Trophoblast cell (in vitro differentiated cells and primary cell): ENCODE results near the gene ZBTB6.
"Not testable (repeated sequence)": the region's sequence is repeated elsewhere in the genome, so short reads cannot be mapped to it uniquely, and the experiment has no call there.

Experiments used
- DNase-seq, 2 donors: peaks; one replicate each; pipeline ENCODE4 v3.0.0-alpha.2; 2016
- H2AFZ ChIP-seq: 2 replicates; pipeline ENCODE4 v1.6.1; 2013; ENCODE audit warnings: low read length, moderate library complexity, mild to moderate bottlenecking; ENCODE audit not compliant: insufficient read depth, poor library complexity
- H2AK5ac ChIP-seq: 2 replicates; pipeline ENCODE4 v1.6.1; 2013; ENCODE audit warnings: mild to moderate bottlenecking, low read length
- H2BK120ac ChIP-seq: 2 replicates; pipeline ENCODE4 v1.6.1; 2013; ENCODE audit warnings: low read length, mild to moderate bottlenecking, moderate library complexity; ENCODE audit not compliant: insufficient read depth, poor library complexity
- H2BK12ac ChIP-seq: 2 replicates; pipeline ENCODE4 v1.6.1; 2013; ENCODE audit warnings: mild to moderate bottlenecking, low read length, moderate library complexity
- H2BK5ac ChIP-seq: 2 replicates; pipeline ENCODE4 v1.6.1; 2013; ENCODE audit warnings: low read length, low read depth, moderate library complexity, mild to moderate bottlenecking; ENCODE audit not compliant: poor library complexity
- H3K14ac ChIP-seq: 2 replicates; pipeline ENCODE4 v1.6.1; 2013; ENCODE audit warnings: mild to moderate bottlenecking, low read length
- H3K18ac ChIP-seq: 2 replicates; pipeline ENCODE4 v1.6.1; 2013; ENCODE audit warnings: mild to moderate bottlenecking, low read length
- H3K23ac ChIP-seq: 2 replicates; pipeline ENCODE4 v1.6.1; 2013; ENCODE audit warnings: low read length
- H3K27ac ChIP-seq: 2 replicates; pipeline ENCODE4 v1.5.1; 2013; ENCODE audit warnings: low read depth, mild to moderate bottlenecking, inconsistent platforms, low read length, moderate library complexity
- H3K27me3 ChIP-seq: 2 replicates; pipeline ENCODE4 v1.6.1; 2013; ENCODE audit warnings: inconsistent platforms, mild to moderate bottlenecking, low read length, moderate library complexity; ENCODE audit not compliant: insufficient read depth
- H3K36me3 ChIP-seq, 2 experiments: 1 replicate in 1 of 2; 2 replicates in 1 of 2; pipeline ENCODE4 v1.6.1; 2013; ENCODE audit warnings: low read length in 2 of 2, mild to moderate bottlenecking in 2 of 2, moderate library complexity in 1 of 2; ENCODE audit not compliant: insufficient read depth in 2 of 2, control insufficient read depth in 1 of 2
- H3K4ac ChIP-seq: 2 replicates; pipeline ENCODE4 v1.6.1; 2013; ENCODE audit warnings: low read depth, mild to moderate bottlenecking, low read length, moderate library complexity
- H3K4me1 ChIP-seq, 2 experiments: 1 replicate in 1 of 2; 2 replicates in 1 of 2; pipeline ENCODE4 v1.6.1; 2013; ENCODE audit warnings: low read length in 2 of 2, mild to moderate bottlenecking in 2 of 2, moderate library complexity in 1 of 2; ENCODE audit not compliant: insufficient read depth in 2 of 2, control insufficient read depth in 1 of 2
- H3K4me2 ChIP-seq: 2 replicates; pipeline ENCODE4 v1.6.1; 2013; ENCODE audit warnings: inconsistent platforms, mild to moderate bottlenecking, low read length, moderate library complexity
- H3K4me3 ChIP-seq: 2 replicates; pipeline ENCODE4 v1.5.1; 2013; ENCODE audit warnings: mild to moderate bottlenecking, low read depth, low read length, inconsistent platforms
- H3K79me1 ChIP-seq: one replicate; pipeline ENCODE4 v1.6.1; 2013; ENCODE audit warnings: low read length
- H3K79me2 ChIP-seq: 2 replicates; pipeline ENCODE4 v1.6.1; 2013; ENCODE audit warnings: low read length, mild to moderate bottlenecking; ENCODE audit not compliant: control insufficient read depth, insufficient read depth, poor library complexity
- H3K9ac ChIP-seq: 2 replicates; pipeline ENCODE4 v1.6.1; 2013; ENCODE audit warnings: mild to moderate bottlenecking, low read length
- H3K9me3 ChIP-seq: 2 replicates; pipeline ENCODE4 v1.6.1; 2013; ENCODE audit warnings: low read depth, mild to moderate bottlenecking, control low read depth, inconsistent platforms, low read length; ENCODE audit not compliant: insufficient read depth
- H4K12ac ChIP-seq: 2 replicates; pipeline ENCODE4 v1.6.1; 2013; ENCODE audit warnings: low read depth, mild to moderate bottlenecking, low read length, moderate library complexity
- H4K8ac ChIP-seq: 2 replicates; pipeline ENCODE4 v1.6.1; 2013; ENCODE audit warnings: low read depth, mild to moderate bottlenecking, low read length, moderate library complexity
- H4K91ac ChIP-seq: one replicate; pipeline ENCODE4 v1.6.1; 2013; ENCODE audit warnings: low read depth, mild to moderate bottlenecking, low read length, moderate library complexity
- WGBS: extraction: QIAGEN DNeasy Blood & Tissue Kit; methylation state at CpG from one replicate; pipeline ENCODE4 v1.1.7; 2013; ENCODE audit warnings: missing lambda C conversion rate; ENCODE audit not compliant: insufficient read length, insufficient coverage; ENCODE audit errors: extremely low coverage; 5-methylcytosine and 5-hydroxymethylcytosine counted together

ZBTB6 gene

GRCh38 chr9:122922713-122923112, 9.6 kb upstream of the ZBTB6 start:
- Histone ChIP-seq H2BK5ac (no peak overlapping the region), H4K91ac (no peak overlapping the region), H3K27ac (no peak overlapping the region), H4K8ac (no peak overlapping the region), H3K79me1 (no peaks in the 10 kb centered on the region), H3K18ac (no peak overlapping the region), H3K9ac (no peak overlapping the region), H2AK5ac (no peak overlapping the region), H3K36me3 (peaks cover 8 to 13% of the 10 kb centered on the region in 2 experiments), H3K27me3 (no peaks in the 10 kb centered on the region), H3K79me2 (no peaks in the 10 kb centered on the region), H2BK120ac (no peak overlapping the region), H3K23ac (no peak overlapping the region), H3K9me3 (no peaks in the 10 kb centered on the region), H3K4me1 (no peaks in the 10 kb centered on the region), H2BK12ac (no peak overlapping the region), H3K4ac (no peak overlapping the region), H2AFZ (no peak overlapping the region), H3K4me3 (no peak overlapping the region), H3K14ac (no peak overlapping the region), H4K12ac (no peak overlapping the region), H3K4me2 (no peak overlapping the region)
- no CpG with 5 or more reads among the region's 8 CpGs for WGBS
- DNase-seq, result no peak

DNA sequence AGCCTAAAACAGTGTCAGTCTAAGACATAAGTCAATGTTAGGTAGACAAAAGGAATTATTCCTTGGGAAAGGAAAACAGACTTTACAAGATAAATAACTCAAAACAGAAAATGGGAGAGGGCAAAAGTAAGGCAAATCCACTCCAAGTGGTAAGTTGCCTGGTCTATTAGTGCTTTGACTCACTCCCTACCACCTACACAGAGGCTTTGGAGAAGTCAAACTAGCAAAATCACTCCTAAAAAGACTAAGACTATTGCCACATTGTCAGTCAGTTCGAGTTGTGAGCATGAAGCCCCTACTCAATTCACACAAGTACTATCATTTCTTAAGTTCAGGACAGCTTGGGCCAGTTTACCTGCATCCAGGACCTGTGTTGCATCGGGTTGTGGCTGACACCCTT, 5.2 kb upstream of the ZBTB6 start:
- Histone ChIP-seq H2BK120ac (no peak overlapping the region), H3K4me3 (no peak overlapping the region), H2AK5ac (no peak overlapping the region), H2BK12ac (no peak overlapping the region), H3K36me3 (peaks cover 5 to 11% of the 10 kb centered on the region in 2 experiments), H3K79me1 (peaks cover 5% of the 10 kb centered on the region), H3K4me2 (no peak overlapping the region), H3K4me1 (no peaks in the 10 kb centered on the region), H3K9ac (no peak overlapping the region), H4K12ac (no peak overlapping the region), H3K27ac (no peak overlapping the region), H2AFZ (no peak overlapping the region), H3K4ac (no peak overlapping the region), H3K18ac (no peak overlapping the region), H3K27me3 (no peaks in the 10 kb centered on the region), H3K23ac (no peak overlapping the region), H3K79me2 (peaks cover 3% of the 10 kb centered on the region), H4K8ac (no peak overlapping the region), H2BK5ac (no peak overlapping the region), H3K9me3 (no peaks in the 10 kb centered on the region), H4K91ac (no peak overlapping the region), H3K14ac (no peak overlapping the region)
- DNase-seq, result no peak
- WGBS, result no CpG with 5 or more reads among the region's 2 CpGs

DNA sequence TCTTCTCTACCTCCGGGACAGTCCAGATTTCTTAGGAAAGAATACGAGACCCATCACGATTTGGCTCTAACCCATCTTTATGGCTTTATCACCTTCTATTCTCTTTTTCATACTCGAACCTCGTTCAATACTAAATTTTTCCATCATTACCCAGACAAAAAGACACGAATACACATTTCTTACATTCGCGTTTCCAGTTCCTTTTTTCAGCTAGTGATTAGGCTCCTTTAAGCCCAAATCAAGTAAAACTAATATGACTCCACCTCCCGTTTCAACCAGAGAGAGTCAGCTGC, 506 bp downstream of the ZBTB6 start:
- WGBS, result 100% methylated on average over 2 of the region's 9 CpGs

DNA sequence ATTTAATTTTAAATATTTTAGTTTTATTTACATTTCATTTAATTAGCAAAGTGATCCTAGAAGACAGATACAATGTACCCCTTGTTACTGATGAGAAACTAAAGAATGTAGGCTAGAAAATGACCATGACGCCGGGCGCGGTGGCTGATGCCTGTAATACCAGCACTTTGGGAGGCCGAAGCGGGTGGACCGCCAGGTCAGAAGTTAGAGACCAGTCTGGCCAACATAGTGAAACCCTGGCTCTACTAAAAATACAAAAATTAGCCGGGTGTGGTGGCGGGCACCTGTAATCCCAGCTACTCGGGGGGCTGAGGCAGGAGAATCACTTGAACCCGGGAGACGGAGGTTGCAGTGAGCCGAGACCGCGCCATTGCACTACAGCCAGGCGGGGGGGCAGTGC, 7.0 kb downstream of the ZBTB6 start:
- H3K79me2 ChIP-seq, H3K36me3 ChIP-seq, H2AK5ac ChIP-seq, H2BK5ac ChIP-seq, DNase-seq, H3K18ac ChIP-seq, H2AFZ ChIP-seq, H3K23ac ChIP-seq, H3K14ac ChIP-seq, H2BK120ac ChIP-seq, H3K9ac ChIP-seq, H3K9me3 ChIP-seq, H4K12ac ChIP-seq, H3K4me3 ChIP-seq, H3K4me1 ChIP-seq, H4K91ac ChIP-seq, H3K4ac ChIP-seq, H3K4me2 ChIP-seq, H3K79me1 ChIP-seq, H3K27ac ChIP-seq, H2BK12ac ChIP-seq, H3K27me3 ChIP-seq: not testable (repeated sequence)
- H4K8ac ChIP-seq, result peak overlapping the region; percentile 60
- WGBS, result no CpG with 5 or more reads among the region's 16 CpGs

More for the DNA sequence above, 506 bp downstream of the ZBTB6 start:
- H2BK12ac ChIP-seq, result no peak overlapping the region
- H3K4me1 ChIP-seq, result peaks cover 0 to 1% of the 10 kb centered on the region in 2 experiments
- H3K27ac ChIP-seq, result peak overlapping the region; percentile 94
- peak overlapping the region; percentile 2 for H3K4ac ChIP-seq
- peak overlapping the region; percentile 29 for H4K12ac ChIP-seq
- H3K79me2 ChIP-seq, result peaks cover 5% of the 10 kb centered on the region
- no peak overlapping the region for H3K23ac ChIP-seq
- H3K9me3 ChIP-seq, result no peaks in the 10 kb centered on the region
- H2AFZ ChIP-seq, result peak overlapping the region; percentile 86
- no peak for DNase-seq
- peak overlapping the region; percentile 59 for H3K4me2 ChIP-seq
- peaks cover 11% of the 10 kb centered on the region for H3K79me1 ChIP-seq
- no peak overlapping the region for H2BK120ac ChIP-seq
- H4K91ac ChIP-seq, result peak overlapping the region; percentile 33
- H4K8ac ChIP-seq, result peak overlapping the region; percentile 98
- H3K4me3 ChIP-seq, result peak overlapping the region; percentile 96
- no peaks in the 10 kb centered on the region for H3K27me3 ChIP-seq
- H3K18ac ChIP-seq, result peak overlapping the region; percentile 99
- peak overlapping the region; percentile 98 for H3K14ac ChIP-seq
- no peak overlapping the region for H2AK5ac ChIP-seq
- H3K9ac ChIP-seq, result peak overlapping the region; percentile 100
- H3K36me3 ChIP-seq, result peaks cover 2 to 6% of the 10 kb centered on the region in 2 experiments
- no peak overlapping the region for H2BK5ac ChIP-seq
